Measurements from ENCODE around the gene MYH14. TPM values are rescaled to one million over a fixed set of nuclear protein-coding genes. Genes with fewer than 3 reads are reported as not detected.

The MYH14 gene
- polyA plus RNA-seq, 1 donor from 2014 or later = not detected

DNA sequence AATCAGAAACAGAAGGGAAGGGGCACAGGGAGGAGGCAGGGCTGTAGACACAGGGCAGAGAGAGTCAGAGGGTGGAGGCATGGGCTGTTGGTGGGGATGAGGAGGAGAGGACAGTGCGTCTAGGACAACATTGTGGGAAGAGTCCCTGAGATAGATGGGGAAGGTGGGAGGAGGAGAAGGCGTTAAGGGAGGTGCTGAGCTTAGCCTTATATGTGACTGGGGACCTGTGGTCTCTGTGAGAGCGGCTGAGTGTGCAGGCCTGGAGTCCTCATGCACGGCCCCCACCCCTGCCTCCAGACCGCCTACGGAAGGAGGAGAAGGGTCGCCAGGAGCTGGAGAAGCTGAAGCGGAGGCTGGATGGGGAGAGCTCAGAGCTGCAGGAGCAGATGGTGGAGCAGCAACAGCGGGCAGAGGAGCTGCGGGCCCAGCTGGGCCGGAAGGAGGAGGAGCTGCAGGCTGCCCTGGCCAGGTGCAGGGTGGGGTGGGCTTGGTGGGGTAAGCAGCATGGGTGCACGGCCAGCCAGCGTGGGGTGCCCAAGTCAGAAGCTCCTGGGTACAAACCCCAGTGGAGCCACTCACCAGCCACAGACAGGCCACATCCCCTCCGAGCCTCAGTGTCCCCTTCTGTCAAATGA, 69.0 kb downstream of the MYH14 start:
- Histone ChIP-seq H3K9ac (ENCODE audit: low read length) (no peak overlapping the region), H3K27me3 (ENCODE audit: insufficient read depth, low read depth, low read length) (no peaks in the 10 kb centered on the region)

GRCh38 chr19:50273821-50274220, 70.4 kb downstream of the MYH14 start:
- Histone ChIP-seq H4K20me1 (ENCODE audit: insufficient read depth) (no peaks in the 10 kb centered on the region), H3K27ac (ENCODE audit: low read length) (no peak overlapping the region), H3K9me3 (ENCODE audit: low read length) (no peaks in the 10 kb centered on the region), H3K4me2 (ENCODE audit: low read length) (no peak overlapping the region), H3K36me3 (ENCODE audit: insufficient read depth, low read length) (no peaks in the 10 kb centered on the region), H2AFZ (ENCODE audit: low read depth, low read length) (no peak overlapping the region), H3K9me2 (ENCODE audit: insufficient read depth, low read length) (no peaks in the 10 kb centered on the region), H3K9ac (ENCODE audit: low read length) (no peak overlapping the region), H3F3A (ENCODE audit: insufficient read depth, low read length, poor library complexity, severe bottlenecking) (no peaks in the 10 kb centered on the region), H3K27me3 (ENCODE audit: insufficient read depth, low read depth, low read length) (no peaks in the 10 kb centered on the region), H3K4me3 (ENCODE audit: low read length) (no peak overlapping the region), H3K79me2 (replicated peaks; ENCODE audit: insufficient read depth, low read length) (no peaks in the 10 kb centered on the region)
- TF ChIP-seq TAF1 (IDR thresholded peaks at IDR 0.05; ENCODE audit: low read depth) (no peak), SMC3 (conservative IDR thresholded peaks at IDR 0.05; ENCODE audit: poor library complexity) (no peak), EZH2 (IDR thresholded peaks at IDR 0.05; ENCODE audit: borderline replicate concordance, insufficient read depth, low read length, poor library complexity, severe bottlenecking) (no peak), RAD21 (conservative IDR thresholded peaks at IDR 0.05) (no peak), EP300 (conservative IDR thresholded peaks at IDR 0.05; ENCODE audit: poor library complexity, severe bottlenecking) (no peak), POLR2AphosphoS5 (IDR thresholded peaks at IDR 0.05) (no peak), CTCF (IDR thresholded peaks at IDR 0.05; ENCODE audit: poor library complexity, severe bottlenecking) (no peak), MXI1 (conservative IDR thresholded peaks at IDR 0.05; ENCODE audit: poor library complexity, severe bottlenecking) (no peak)
- TF ChIP-seq, protein P1, sequence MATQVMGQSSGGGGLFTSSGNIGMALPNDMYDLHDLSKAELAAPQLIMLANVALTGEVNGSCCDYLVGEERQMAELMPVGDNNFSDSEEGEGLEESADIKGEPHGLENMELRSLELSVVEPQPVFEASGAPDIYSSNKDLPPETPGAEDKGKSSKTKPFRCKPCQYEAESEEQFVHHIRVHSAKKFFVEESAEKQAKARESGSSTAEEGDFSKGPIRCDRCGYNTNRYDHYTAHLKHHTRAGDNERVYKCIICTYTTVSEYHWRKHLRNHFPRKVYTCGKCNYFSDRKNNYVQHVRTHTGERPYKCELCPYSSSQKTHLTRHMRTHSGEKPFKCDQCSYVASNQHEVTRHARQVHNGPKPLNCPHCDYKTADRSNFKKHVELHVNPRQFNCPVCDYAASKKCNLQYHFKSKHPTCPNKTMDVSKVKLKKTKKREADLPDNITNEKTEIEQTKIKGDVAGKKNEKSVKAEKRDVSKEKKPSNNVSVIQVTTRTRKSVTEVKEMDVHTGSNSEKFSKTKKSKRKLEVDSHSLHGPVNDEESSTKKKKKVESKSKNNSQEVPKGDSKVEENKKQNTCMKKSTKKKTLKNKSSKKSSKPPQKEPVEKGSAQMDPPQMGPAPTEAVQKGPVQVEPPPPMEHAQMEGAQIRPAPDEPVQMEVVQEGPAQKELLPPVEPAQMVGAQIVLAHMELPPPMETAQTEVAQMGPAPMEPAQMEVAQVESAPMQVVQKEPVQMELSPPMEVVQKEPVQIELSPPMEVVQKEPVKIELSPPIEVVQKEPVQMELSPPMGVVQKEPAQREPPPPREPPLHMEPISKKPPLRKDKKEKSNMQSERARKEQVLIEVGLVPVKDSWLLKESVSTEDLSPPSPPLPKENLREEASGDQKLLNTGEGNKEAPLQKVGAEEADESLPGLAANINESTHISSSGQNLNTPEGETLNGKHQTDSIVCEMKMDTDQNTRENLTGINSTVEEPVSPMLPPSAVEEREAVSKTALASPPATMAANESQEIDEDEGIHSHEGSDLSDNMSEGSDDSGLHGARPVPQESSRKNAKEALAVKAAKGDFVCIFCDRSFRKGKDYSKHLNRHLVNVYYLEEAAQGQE (IDR thresholded peaks at IDR 0.05; ENCODE audit: borderline replicate concordance) = no peak

More for the DNA sequence above, 69.0 kb downstream of the MYH14 start:
- no peaks in the 10 kb centered on the region for H3K9me3 ChIP-seq (ENCODE audit: low read length)
- TF ChIP-seq, protein P1 (IDR thresholded peaks at IDR 0.05; ENCODE audit: borderline replicate concordance) = no peak
- TF ChIP-seq RAD21 (conservative IDR thresholded peaks at IDR 0.05) = no peak
- no peak for TF ChIP-seq MXI1 (conservative IDR thresholded peaks at IDR 0.05; ENCODE audit: poor library complexity, severe bottlenecking)
- TF ChIP-seq EZH2 (IDR thresholded peaks at IDR 0.05; ENCODE audit: borderline replicate concordance, insufficient read depth, low read length, poor library complexity, severe bottlenecking) = no peak
- no peak for TF ChIP-seq POLR2AphosphoS5 (IDR thresholded peaks at IDR 0.05)
- TF ChIP-seq CTCF (IDR thresholded peaks at IDR 0.05; ENCODE audit: poor library complexity, severe bottlenecking) = no peak
- H4K20me1 ChIP-seq (ENCODE audit: insufficient read depth) = no peaks in the 10 kb centered on the region
- no peak overlapping the region for H3K4me3 ChIP-seq (ENCODE audit: low read length)
- no peak overlapping the region for H2AFZ ChIP-seq (ENCODE audit: low read depth, low read length)
- no peak overlapping the region for H3K4me2 ChIP-seq (ENCODE audit: low read length)
- no peaks in the 10 kb centered on the region for H3K36me3 ChIP-seq (ENCODE audit: insufficient read depth, low read length)
- H3K27ac ChIP-seq (ENCODE audit: low read length) = no peak overlapping the region
- H3F3A ChIP-seq (ENCODE audit: insufficient read depth, low read length, poor library complexity, severe bottlenecking) = no peaks in the 10 kb centered on the region
- H3K9me2 ChIP-seq (ENCODE audit: insufficient read depth, low read length) = no peaks in the 10 kb centered on the region
- H3K79me2 ChIP-seq (replicated peaks; ENCODE audit: insufficient read depth, low read length) = no peaks in the 10 kb centered on the region
